PC-3 (cell line): Measurements from ENCODE around the gene STEAP1B.
"Not testable (repeated sequence)": the region's sequence is repeated elsewhere in the genome, so short reads cannot be mapped to it uniquely, and the experiment has no call there.

Source experiments
- CTCF ChIP-seq: fragments of 300-600 bp; sonication (generic); conservative IDR thresholded peaks from 2 replicates; pipeline ENCODE4 v1.5.1; 2017; ENCODE audit warnings: antibody characterized with exemption, low read depth, mild to moderate bottlenecking, low read length
- EZH2 ChIP-seq: fragments of 300-600 bp; sonication (generic); IDR thresholded peaks from one replicate; pipeline ENCODE4 v1.6.1; 2017; ENCODE audit warnings: antibody characterized with exemption, mild to moderate bottlenecking, low read length; ENCODE audit not compliant: unreplicated experiment

GRCh38 chr7:22496912-22497311, 3.1 kb downstream of the STEAP1B start:
- not testable (repeated sequence) for TF ChIP-seq CTCF, EZH2
